NCI-H1048 (cell line): ENCODE data around the gene LCN12.

ENCODE experiments used
- DNase-seq: peaks from one replicate; lab custom pipeline; 2025; lab: John Stamatoyannopoulos, UW

Gene LCN12

GRCh38 chr9:136974817-136975535, 22.9 kb downstream of the LCN12 start:
- DNase-seq = no peak

GRCh38 chr9:136975644-136976043, 23.6 kb downstream of the LCN12 start:
- no peak for DNase-seq

DNA sequence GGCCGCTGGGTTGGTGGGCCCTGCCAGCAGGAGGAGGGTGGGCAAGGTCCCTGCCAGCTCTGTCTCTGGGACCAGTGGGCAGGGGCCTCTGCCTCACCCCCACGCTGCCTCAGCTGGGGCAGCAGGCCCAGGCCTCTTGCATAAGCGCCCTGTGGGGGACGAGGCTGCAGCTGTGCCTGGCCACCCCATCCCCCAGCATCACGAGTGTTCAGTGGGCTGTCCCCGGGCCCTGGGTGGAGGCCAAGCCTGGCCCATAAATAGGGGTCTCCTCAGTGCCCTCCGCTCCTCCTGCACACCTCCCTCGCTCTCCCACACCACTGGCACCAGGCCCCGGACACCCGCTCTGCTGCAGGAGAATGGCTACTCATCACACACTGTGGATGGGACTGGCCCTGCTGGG, 25.1 kb downstream of the LCN12 start, which contains the start of gene PTGDS:
Gene PTGDS, plus strand, starts transcription at position 282 of the 400 bp plus-strand sequence. Its CDS starts 75 bp downstream, at position 357.
- no peak for DNase-seq

DNA sequence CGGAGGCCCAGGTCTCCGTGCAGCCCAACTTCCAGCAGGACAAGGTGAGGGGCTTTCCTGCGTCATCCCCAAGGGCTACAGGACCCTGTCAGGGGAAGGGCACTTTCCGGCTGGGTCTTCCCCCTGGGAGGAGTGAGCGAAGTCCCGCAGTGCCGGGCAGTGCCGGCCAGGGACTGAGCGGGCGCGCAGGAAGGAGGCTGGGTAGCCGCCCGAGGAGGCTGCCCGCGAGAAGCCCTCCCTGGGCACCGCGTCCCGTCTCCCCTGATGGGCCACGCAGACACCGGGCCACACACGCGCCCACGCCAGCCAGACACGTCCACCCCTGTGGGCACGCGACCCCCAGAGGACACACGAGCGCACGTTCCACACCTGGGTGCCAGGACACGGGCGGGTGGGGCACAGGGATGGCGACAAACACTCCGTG, 25.6 kb downstream of the LCN12 start:
- no peak for DNase-seq

DNA sequence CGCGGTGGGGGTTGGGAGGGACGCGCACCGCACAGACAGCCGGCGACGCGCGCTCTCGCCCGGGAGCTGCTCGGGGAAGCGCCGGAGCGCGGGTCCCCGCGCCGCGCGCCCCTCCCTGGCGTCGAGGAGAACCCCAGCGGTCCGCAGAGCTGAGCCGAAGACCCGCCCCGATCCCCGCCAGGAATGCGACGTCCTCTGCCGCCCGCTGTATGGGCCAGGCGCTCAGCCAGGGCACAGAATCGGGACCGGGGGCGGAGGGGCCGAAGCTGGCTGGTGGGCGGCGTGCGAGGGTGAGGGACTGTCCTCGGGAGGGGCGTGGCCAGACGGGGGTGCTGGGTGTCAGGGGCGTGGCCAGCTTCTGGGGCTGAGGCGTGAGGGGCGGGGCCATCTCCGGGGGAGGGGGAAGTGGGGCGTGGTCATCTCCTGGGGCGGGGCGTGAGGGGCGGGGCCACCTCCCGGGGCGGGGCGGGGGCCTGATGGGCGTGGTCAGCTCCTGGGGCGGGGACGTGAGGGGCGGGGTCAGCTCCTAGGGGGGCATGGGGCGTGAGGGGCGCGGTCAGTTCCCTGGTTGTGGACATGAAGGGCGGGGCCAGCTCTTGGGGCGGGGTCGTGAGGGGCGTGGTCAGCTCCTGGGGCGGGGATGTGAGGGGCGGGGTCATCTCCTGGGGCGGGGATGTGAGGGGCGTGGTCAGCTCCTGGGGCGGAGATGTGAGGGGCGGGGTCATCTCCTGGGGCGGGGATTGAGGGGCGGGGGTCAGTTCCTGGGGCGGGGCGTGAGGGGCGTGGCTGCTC, 26.2 kb downstream of the LCN12 start:
- peak; percentile 80 for DNase-seq

DNA sequence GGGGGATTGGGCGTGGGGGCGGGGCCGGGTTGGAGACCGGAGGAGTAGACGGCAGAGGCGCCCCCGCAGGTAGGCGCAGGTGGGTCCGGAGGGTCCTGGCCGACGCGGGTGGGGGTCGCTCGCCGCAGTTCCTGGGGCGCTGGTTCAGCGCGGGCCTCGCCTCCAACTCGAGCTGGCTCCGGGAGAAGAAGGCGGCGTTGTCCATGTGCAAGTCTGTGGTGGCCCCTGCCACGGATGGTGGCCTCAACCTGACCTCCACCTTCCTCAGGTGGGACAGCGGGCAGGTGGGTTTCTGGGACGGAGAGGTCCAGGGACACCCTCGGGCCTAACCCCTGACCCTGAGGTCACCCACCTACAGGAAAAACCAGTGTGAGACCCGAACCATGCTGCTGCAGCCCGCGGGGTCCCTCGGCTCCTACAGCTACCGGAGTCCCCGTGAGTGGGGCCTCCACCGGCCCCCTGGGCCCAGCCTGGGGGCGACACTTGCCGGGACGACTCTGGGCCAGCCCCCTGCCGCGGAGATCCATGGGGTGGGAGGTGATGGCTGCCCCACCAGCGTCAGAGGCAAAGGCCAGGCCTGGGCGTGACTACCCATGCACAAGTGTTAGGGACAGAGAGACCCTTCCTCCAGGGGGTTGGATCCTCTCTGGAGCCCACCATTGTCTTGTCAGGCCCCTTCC, 26.9 kb downstream of the LCN12 start:
- no peak for DNase-seq

GRCh38 chr9:136979769-136980587, 27.9 kb downstream of the LCN12 start:
- DNase-seq = no peak

DNA sequence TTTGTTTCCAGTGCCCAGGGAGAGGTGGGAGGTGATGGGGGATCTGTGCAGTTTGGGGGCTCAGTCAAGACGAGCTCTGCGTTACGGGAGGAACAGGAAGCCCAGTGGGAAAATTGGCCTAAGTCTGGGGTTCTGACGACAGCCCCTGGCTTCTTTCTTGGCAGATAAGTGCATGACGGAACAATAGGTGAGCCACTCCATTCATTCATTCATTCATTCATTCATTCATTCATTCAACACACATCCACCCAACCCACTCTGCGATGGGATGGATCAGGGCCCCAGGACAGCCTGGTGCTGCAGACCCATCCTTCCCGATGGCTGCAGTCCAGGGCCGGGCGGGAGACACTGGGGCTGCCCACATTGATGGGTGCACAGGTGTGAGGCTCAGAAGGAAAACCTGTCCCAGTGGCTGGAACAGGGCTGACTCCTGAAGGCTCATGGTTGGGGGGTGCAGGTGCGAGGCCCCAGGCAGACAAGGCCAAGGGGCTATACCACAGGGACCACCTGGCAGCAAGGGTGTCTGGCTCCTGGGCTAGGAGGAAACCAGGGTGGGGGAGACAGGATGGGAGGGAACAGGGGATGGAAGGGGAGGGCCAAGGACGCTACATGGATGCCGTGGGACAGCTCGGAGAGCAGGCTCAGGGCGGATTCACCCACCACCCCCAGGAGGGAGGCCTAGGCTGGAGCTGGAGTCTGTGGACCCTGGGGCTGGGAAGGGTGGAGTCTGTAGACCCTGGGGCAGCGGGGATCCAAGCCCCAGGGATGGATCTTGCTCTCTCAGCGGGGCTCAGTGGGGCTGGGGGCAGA, 28.8 kb downstream of the LCN12 start:
- DNase-seq = no peak

- DNase-seq = no peak
Observed at GRCh38 chr9:136981588-136982231, 29.6 kb downstream of the LCN12 start.

GRCh38 chr9:136982232-136983051, 30.4 kb downstream of the LCN12 start, which contains the start of gene LCNL1:
LCNL1 (plus strand) TSS chr9:136982993; CDS start chr9:136983587, 594 bp downstream.
- DNase-seq = no peak

DNA sequence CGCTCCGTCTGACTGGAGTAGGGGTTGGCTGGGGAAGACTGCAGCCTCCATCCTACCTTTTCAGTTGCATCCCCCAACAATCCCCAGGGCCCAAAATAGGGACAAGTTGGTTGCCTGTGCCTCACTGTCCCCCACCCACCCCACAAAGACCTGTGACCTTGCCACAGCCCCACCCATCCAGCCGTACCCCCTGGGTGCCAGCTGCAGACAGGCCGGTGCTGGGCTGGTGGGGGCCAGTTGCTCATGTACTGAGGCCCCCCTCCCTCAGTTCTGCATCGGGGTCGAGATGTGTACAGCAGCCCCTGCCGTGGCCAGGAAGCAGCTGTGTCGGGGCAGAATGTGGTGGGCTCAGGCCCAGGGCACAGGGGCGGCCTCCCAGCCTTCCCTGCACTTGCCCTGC, 31.1 kb downstream of the LCN12 start:
- no peak for DNase-seq

- no peak for DNase-seq
Observed at GRCh38 chr9:136983656-136984314, 31.7 kb downstream of the LCN12 start.

GRCh38 chr9:136984464-136985026, 32.5 kb downstream of the LCN12 start:
- DNase-seq = no peak

- no peak for DNase-seq
Observed at GRCh38 chr9:136985027-136985602, 33.0 kb downstream of the LCN12 start.

DNA sequence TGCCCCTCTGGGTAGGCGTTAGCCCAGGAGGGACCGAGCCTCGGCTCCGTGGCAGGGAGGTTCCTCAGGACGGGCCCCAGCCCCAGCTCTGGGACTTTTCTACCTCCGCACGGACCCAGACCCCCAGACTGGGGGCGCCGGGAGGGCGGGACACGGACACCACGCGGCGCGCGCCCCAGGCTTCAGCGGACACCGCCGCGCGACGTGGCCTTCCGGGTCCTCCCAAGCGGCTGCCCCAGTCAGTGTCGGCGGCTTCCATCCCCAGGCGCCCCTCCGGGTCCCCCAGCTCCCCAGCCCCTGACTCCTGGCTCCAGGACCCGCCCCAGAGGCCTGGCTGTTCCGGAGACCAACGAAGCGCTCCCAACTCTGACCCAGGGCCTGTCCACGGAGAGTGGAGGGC, 33.8 kb downstream of the LCN12 start:
- DNase-seq = no peak

- no peak for DNase-seq
Observed at GRCh38 chr9:136988872-136989271, 36.8 kb downstream of the LCN12 start.

GRCh38 chr9:136990242-136990911, 38.3 kb downstream of the LCN12 start:
- DNase-seq = no peak
